Measurements from ENCODE around the gene MSRB2.

- TF ChIP-seq CTCF (IDR thresholded peaks at IDR 0.05) (no peak), POLR2A (IDR thresholded peaks at IDR 0.05) (no peak)
Measured at GRCh38 chr10:23136462-23136861, 41.1 kb downstream of the MSRB2 start.
